Loucy (cell line): Measurements from ENCODE around the gene HMX1.

Source experiments
- H2AFZ ChIP-seq: fragments of 200-600 bp; sonication (generic); 2 replicates; pipeline ENCODE4 v1.6.0; 2016; ENCODE audit warnings: antibody characterized with exemption, mild to moderate bottlenecking, low read length, moderate library complexity
- H3F3A ChIP-seq: fragments of 200-600 bp; 2 replicates; pipeline ENCODE4 v1.6.0; 2016; ENCODE audit warnings: antibody characterized with exemption, low read depth, mild to moderate bottlenecking
- H3K27me3 ChIP-seq: fragments of 200-600 bp; sonication (generic); 2 replicates; pipeline ENCODE4 v1.6.1; 2014; ENCODE audit warnings: low read length, mild to moderate bottlenecking; ENCODE audit not compliant: insufficient read depth, poor library complexity, severe bottlenecking
- H3K36me3 ChIP-seq: fragments of 200-600 bp; sonication (generic); 2 replicates; pipeline ENCODE4 v1.6.1; 2016; ENCODE audit warnings: low read length; ENCODE audit not compliant: insufficient read depth
- H3K4me1 ChIP-seq: fragments of 200-600 bp; sonication (generic); 2 replicates; pipeline ENCODE4 v1.5.1; 2014; ENCODE audit warnings: low read length, mild to moderate bottlenecking; ENCODE audit not compliant: insufficient read depth, poor library complexity, severe bottlenecking
- H3K4me2 ChIP-seq: fragments of 200-600 bp; sonication (generic); 2 replicates; pipeline ENCODE4 v1.6.0; 2014; ENCODE audit warnings: antibody characterized with exemption, low read length, low read depth, mild to moderate bottlenecking; ENCODE audit not compliant: poor library complexity, severe bottlenecking
- H3K4me3 ChIP-seq: fragments of 200-600 bp; sonication (generic); 2 replicates; pipeline ENCODE4 v1.5.1; 2014; ENCODE audit warnings: low read length, mild to moderate bottlenecking, mixed read lengths; ENCODE audit not compliant: poor library complexity, severe bottlenecking
- H3K79me2 ChIP-seq: fragments of 200-600 bp; sonication (generic); 2 replicates; pipeline ENCODE4 v1.6.1; 2014; ENCODE audit warnings: low read length; ENCODE audit not compliant: insufficient read depth
- H3K9ac ChIP-seq: fragments of 200-600 bp; sonication (generic); 2 replicates; pipeline ENCODE4 v1.6.0; 2014; ENCODE audit warnings: mild to moderate bottlenecking, low read depth, low read length, moderate library complexity; ENCODE audit not compliant: poor library complexity, severe bottlenecking
- H3K9me2 ChIP-seq: fragments of 200-600 bp; sonication (generic); replicated peaks from 2 replicates; pipeline ENCODE4 v1.6.1; 2016; ENCODE audit warnings: low read depth, low read length, mixed read lengths
- H3K9me3 ChIP-seq: fragments of 200-600 bp; sonication (generic); 2 replicates; pipeline ENCODE4 v1.6.1; 2014; ENCODE audit warnings: mild to moderate bottlenecking, antibody characterized with exemption, low read length, low read depth; ENCODE audit not compliant: insufficient read depth
- H4K20me1 ChIP-seq: fragments of 200-600 bp; sonication (generic); 2 replicates; pipeline ENCODE4 v1.6.0; 2014; ENCODE audit warnings: antibody characterized with exemption, low read length, mild to moderate bottlenecking; ENCODE audit not compliant: insufficient read depth, poor library complexity, severe bottlenecking
- CTCF ChIP-seq: fragments of 200-600 bp; sonication (generic); conservative IDR thresholded peaks from 2 replicates; pipeline ENCODE4 v1.5.1; 2014; ENCODE audit warnings: mild to moderate bottlenecking, antibody characterized with exemption, low read length
- EZH2phosphoT487 ChIP-seq: fragments of 200-600 bp; IDR thresholded peaks from 2 replicates; pipeline ENCODE4 v1.6.1; 2018; ENCODE audit warnings: antibody characterized with exemption, mild to moderate bottlenecking, moderate library complexity, borderline replicate concordance

The HMX1 gene

GRCh38 chr4:8860892-8861575, 10.6 kb downstream of the HMX1 start:
- Histone ChIP-seq H3K79me2 (no peaks in the 10 kb centered on the region), H3K36me3 (no peaks in the 10 kb centered on the region), H3K9ac (no peak overlapping the region), H2AFZ (no peak overlapping the region), H3K4me2 (no peak overlapping the region), H3K9me2 (no peaks in the 10 kb centered on the region), H3K9me3 (peaks cover 9% of the 10 kb centered on the region; the same call in 1 of the 2 replicates), H3K4me3 (no peak overlapping the region), H4K20me1 (no peaks in the 10 kb centered on the region), H3K27me3 (no peaks in the 10 kb centered on the region), H3F3A (no peaks in the 10 kb centered on the region), H3K4me1 (no peaks in the 10 kb centered on the region)
- TF ChIP-seq EZH2phosphoT487 (no peak), CTCF (no peak)

- no peaks in the 10 kb centered on the region for H3K79me2 ChIP-seq
- H2AFZ ChIP-seq: no peak overlapping the region
- no peaks in the 10 kb centered on the region for H3K27me3 ChIP-seq
- H3K4me1 ChIP-seq: no peaks in the 10 kb centered on the region
- H4K20me1 ChIP-seq: no peaks in the 10 kb centered on the region
- TF ChIP-seq EZH2phosphoT487 (no peak), CTCF (no peak)
- H3K4me2 ChIP-seq: no peak overlapping the region
- peaks cover 9% of the 10 kb centered on the region; the same call in 1 of the 2 replicates for H3K9me3 ChIP-seq
- no peaks in the 10 kb centered on the region for H3F3A ChIP-seq
- no peak overlapping the region for H3K4me3 ChIP-seq
- H3K9ac ChIP-seq: no peak overlapping the region
- no peaks in the 10 kb centered on the region for H3K36me3 ChIP-seq
- no peaks in the 10 kb centered on the region for H3K9me2 ChIP-seq
These were observed 11.3 kb downstream of the HMX1 start for GRCh38 chr4:8860096-8860891.

GRCh38 chr4:8859550-8860095, 12.0 kb downstream of the HMX1 start:
- Histone ChIP-seq H3K4me2 (no peak overlapping the region), H3K9me3 (peaks cover 9% of the 10 kb centered on the region; the same call in 1 of the 2 replicates), H3K79me2 (no peaks in the 10 kb centered on the region), H2AFZ (no peak overlapping the region), H3K4me3 (no peak overlapping the region), H3K9ac (no peak overlapping the region), H4K20me1 (no peaks in the 10 kb centered on the region), H3F3A (no peaks in the 10 kb centered on the region), H3K27me3 (no peaks in the 10 kb centered on the region), H3K36me3 (no peaks in the 10 kb centered on the region), H3K4me1 (no peaks in the 10 kb centered on the region), H3K9me2 (no peaks in the 10 kb centered on the region)
- TF ChIP-seq CTCF (no peak), EZH2phosphoT487 (no peak)
